ENCODE measurements around the gene ARHGAP19.

ARHGAP19 gene

GRCh38 chr10:97192952-97193435 lies 99.4 kb downstream of the ARHGAP19 start:
- H3K4me3 ChIP-seq (ENCODE audit: low read depth, low read length): no peak overlapping the region
- ChIA-PET CTCF (interaction anchor here (1.2 to 10.9 kb wide), 5 partner anchors 10 to 120 kb away, joined by 3 to 170 read pairs (median 4); no protein-coding TSS in a partner anchor), POLR2A (no interaction called here)
- no peak overlapping the region for H3K27ac ChIP-seq (ENCODE audit: extremely low read depth, low read depth, low read length)
- H3K4me1 ChIP-seq (ENCODE audit: control insufficient read depth, insufficient read depth, low read length): peaks cover 3% of the 10 kb centered on the region
- TF ChIP-seq ZNF366 (tag by site-specific recombination; conservative IDR thresholded peaks at IDR 0.05) (peak; percentile 51), ZNF677 (tag by site-specific recombination; IDR thresholded peaks at IDR 0.05) (no peak), ZNF175 (tag by site-specific recombination; IDR thresholded peaks at IDR 0.05) (no peak), ZNF266 (tag by site-specific recombination; IDR thresholded peaks at IDR 0.05; ENCODE audit: low read depth) (no peak), ZNF664 (tag by site-specific recombination; IDR thresholded peaks at IDR 0.05) (no peak), ZNF211 (tag by site-specific recombination; IDR thresholded peaks at IDR 0.05; ENCODE audit: low read depth) (no peak), RBAK (tag by site-specific recombination; IDR thresholded peaks at IDR 0.05) (no peak), ZBTB10 (tag by site-specific recombination; IDR thresholded peaks at IDR 0.05) (no peak), ZNF707 (tag by site-specific recombination; IDR thresholded peaks at IDR 0.05) (no peak), ZBTB6 (tag by site-specific recombination; IDR thresholded peaks at IDR 0.05) (peak; percentile 94), ZNF324 (tag by site-specific recombination; IDR thresholded peaks at IDR 0.05) (no peak), KLF9 (tag by site-specific recombination; IDR thresholded peaks at IDR 0.05; ENCODE audit: low read depth) (peak; percentile 56), SP2 (tag by site-specific recombination; IDR thresholded peaks at IDR 0.05) (no peak), EGR2 (tag by site-specific recombination; IDR thresholded peaks at IDR 0.05; ENCODE audit: low read depth) (no peak), ZSCAN16 (tag by site-specific recombination; IDR thresholded peaks at IDR 0.05) (no peak), ZBTB48 (tag by site-specific recombination; IDR thresholded peaks at IDR 0.05) (no peak), ZNF473 (tag by site-specific recombination; IDR thresholded peaks at IDR 0.05) (no peak), ZNF623 (tag by site-specific recombination; IDR thresholded peaks at IDR 0.05) (no peak), ZXDB (tag by site-specific recombination; IDR thresholded peaks at IDR 0.05) (no peak), PBX3 (CRISPR knock-in tag; IDR thresholded peaks at IDR 0.05) (no peak), ZNF335 (tag by site-specific recombination; conservative IDR thresholded peaks at IDR 0.05) (no peak), ZNF488 (tag by site-specific recombination; IDR thresholded peaks at IDR 0.05) (no peak), SCRT2 (tag by site-specific recombination; IDR thresholded peaks at IDR 0.05) (no peak), WT1 (tag by site-specific recombination; IDR thresholded peaks at IDR 0.05) (no peak)
- H3K9me3 ChIP-seq (ENCODE audit: control insufficient read depth, insufficient read depth, low read depth, low read length): no peaks in the 10 kb centered on the region
- no peaks in the 10 kb centered on the region for H3K36me3 ChIP-seq (ENCODE audit: control insufficient read depth in 2 of 2, insufficient read depth in 1 of 2, low read length in 2 of 2)
